GM19328 (cell line): ENCODE measurements around the gene AMOT.

Source experiments
- ATAC-seq: cut with Tn5 transposase; IDR thresholded peaks from one replicate; pipeline ENCODE4 v1.9.1; 2021; ENCODE audit warnings: mild to moderate bottlenecking, moderate library complexity; ENCODE audit not compliant: unreplicated experiment

Gene AMOT

GRCh38 chrX:112753116-112753515, 87.5 kb downstream of the AMOT start:
- no peak for ATAC-seq

- no peak for ATAC-seq
Observed at GRCh38 chrX:112751076-112751475, 89.6 kb downstream of the AMOT start.

- no peak for ATAC-seq
Observed at GRCh38 chrX:112746812-112747595, 93.6 kb downstream of the AMOT start.

- peak; percentile 67 for ATAC-seq
Observed at GRCh38 chrX:112738347-112739033, 102.1 kb downstream of the AMOT start.

- ATAC-seq, result no peak
Observed at GRCh38 chrX:112736310-112736709, 104.3 kb downstream of the AMOT start.

GRCh38 chrX:112735147-112735546, 105.5 kb downstream of the AMOT start:
- no peak for ATAC-seq

- no peak for ATAC-seq
Observed at GRCh38 chrX:112734290-112734689, 106.3 kb downstream of the AMOT start.

GRCh38 chrX:112731793-112732192, 108.8 kb downstream of the AMOT start:
- no peak for ATAC-seq
